SW 1271 (cell line): Measurements from ENCODE around the gene TWIST2.

ENCODE experiments used
- DNase-seq, 2 experiments: peaks; one replicate each; lab custom pipeline; 2025; lab: John Stamatoyannopoulos, UW

Gene TWIST2

GRCh38 chr2:238941262-238941792 lies 93.4 kb downstream of the TWIST2 start:
- no peak for DNase-seq

GRCh38 chr2:238942080-238942725 lies 94.3 kb downstream of the TWIST2 start:
- no peak for DNase-seq

GRCh38 chr2:238942726-238943300 lies 94.9 kb downstream of the TWIST2 start:
- DNase-seq = no peak

GRCh38 chr2:238943338-238944067 lies 95.6 kb downstream of the TWIST2 start:
- no peak for DNase-seq

GRCh38 chr2:238945433-238946150 lies 97.7 kb downstream of the TWIST2 start:
- no peak for DNase-seq

GRCh38 chr2:238946318-238947242 lies 98.7 kb downstream of the TWIST2 start:
- DNase-seq = no peak

GRCh38 chr2:238947243-238947760 lies 99.4 kb downstream of the TWIST2 start:
- DNase-seq = no peak

- peak; percentile 84 to 93 for DNase-seq
Measured at GRCh38 chr2:238947920-238948710, 100.2 kb downstream of the TWIST2 start.

- no peak for DNase-seq
Measured at GRCh38 chr2:238948765-238949641, 101.1 kb downstream of the TWIST2 start.

GRCh38 chr2:238949710-238950345 lies 101.9 kb downstream of the TWIST2 start:
- no peak for DNase-seq

- DNase-seq = no peak
Measured at GRCh38 chr2:238950551-238950950, 102.7 kb downstream of the TWIST2 start.

GRCh38 chr2:238952261-238952919 lies 104.5 kb downstream of the TWIST2 start:
- DNase-seq = no peak

- no peak for DNase-seq
Measured at GRCh38 chr2:238954841-238955591, 107.1 kb downstream of the TWIST2 start.

GRCh38 chr2:238955648-238956531 lies 108.0 kb downstream of the TWIST2 start:
- DNase-seq = no peak

- no peak for DNase-seq
Measured at GRCh38 chr2:238956676-238957075, 108.8 kb downstream of the TWIST2 start.
